ENCODE results near the gene ZNF629. TPM values are rescaled to one million over a fixed set of nuclear protein-coding genes. Genes with fewer than 3 reads are reported as not detected.

Gene ZNF629
- polyA plus RNA-seq, 2 of the 4 experiments (the other 2 are of a cell fraction) = 5.9 to 13.6 TPM

DNA sequence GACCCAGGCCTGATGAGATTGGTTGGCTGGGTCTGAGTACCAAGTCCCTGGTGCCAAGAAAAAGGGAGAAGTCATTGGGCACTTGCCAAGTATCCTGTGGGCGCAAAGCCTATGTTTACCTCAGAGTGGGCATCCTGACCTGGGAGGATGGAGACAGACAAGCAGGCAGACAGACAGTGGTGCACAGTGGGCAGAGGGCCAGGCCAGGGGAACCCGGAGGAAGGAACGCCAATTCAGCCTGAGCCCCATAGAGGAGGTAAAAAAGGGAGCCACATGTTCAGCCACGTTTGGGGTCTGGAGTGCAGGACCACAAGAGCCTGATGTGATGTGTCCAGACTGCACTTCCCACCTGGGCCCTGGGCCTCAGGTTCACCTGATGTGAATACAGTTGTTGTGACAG lies 33.4 kb downstream of the ZNF629 start:
- ATAC-seq (no peak), DNase-seq (ENCODE audit: low read depth in 1 of 2, low spot score in 1 of 2) (no peak), FAIRE-seq (no peak)
- POLR2A ChIA-PET = no interaction called here
- 88% methylated on average over 4 of the region's 4 CpGs for WGBS (ENCODE audit: missing lambda C conversion rate)
- Histone ChIP-seq H3K4me1 (no peaks in the 10 kb centered on the region), H3K27ac (no peak overlapping the region), H3K9me3 (no peaks in the 10 kb centered on the region), H3K4me3 (no peak overlapping the region), H3K4me2 (no peak overlapping the region)
- CTCF ChIA-PET = interaction anchor here (0.6 kb wide), 1 partner anchor 91 kb away, joined by 3 read pairs; no protein-coding TSS in a partner anchor
- TF ChIP-seq NR3C1 (IDR thresholded peaks at IDR 0.05) = no peak

DNA sequence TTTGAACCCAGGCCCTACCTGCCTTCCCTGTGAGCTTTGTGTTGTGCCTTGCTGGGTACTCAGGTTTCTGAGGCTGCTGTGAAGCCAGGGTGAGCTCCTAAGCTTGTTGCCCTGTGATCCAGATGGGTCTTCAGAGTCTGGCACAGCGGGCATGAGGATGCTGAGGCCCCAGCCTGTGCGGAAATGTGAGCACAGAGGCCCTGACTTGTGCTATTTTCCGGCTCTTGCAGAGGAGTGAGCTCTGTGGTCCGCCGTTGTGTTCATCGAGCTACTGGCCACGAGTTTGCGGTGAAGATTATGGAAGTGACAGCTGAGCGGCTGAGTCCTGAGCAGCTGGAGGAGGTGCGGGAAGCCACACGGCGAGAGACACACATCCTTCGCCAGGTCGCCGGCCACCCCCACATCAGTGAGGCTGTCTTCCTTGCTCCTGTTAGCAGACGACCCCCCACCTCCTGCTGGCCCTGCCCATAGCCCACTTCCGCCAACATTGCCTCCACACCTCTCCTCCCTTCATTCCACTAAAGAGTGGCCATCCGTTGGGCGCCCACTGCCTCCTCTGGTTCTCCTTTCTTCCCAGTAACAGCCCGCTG lies 36.0 kb downstream of the ZNF629 start:
- no peak for TF ChIP-seq POLR2A (IDR thresholded peaks at IDR 0.05; ENCODE audit: low read length)
- TF ChIP-seq CHD2 (IDR thresholded peaks at IDR 0.05; ENCODE audit: low read length, partially characterized antibody) = no peak
- no peak for TF ChIP-seq CHD4 (IDR thresholded peaks at IDR 0.05; ENCODE audit: borderline replicate concordance)
- TF ChIP-seq ESRRA (IDR thresholded peaks at IDR 0.05; ENCODE audit: borderline replicate concordance, low read length) = no peak
- no peak for TF ChIP-seq ZNF302 (CRISPR knock-in tag; IDR thresholded peaks at IDR 0.05)
- TF ChIP-seq, protein P1, sequence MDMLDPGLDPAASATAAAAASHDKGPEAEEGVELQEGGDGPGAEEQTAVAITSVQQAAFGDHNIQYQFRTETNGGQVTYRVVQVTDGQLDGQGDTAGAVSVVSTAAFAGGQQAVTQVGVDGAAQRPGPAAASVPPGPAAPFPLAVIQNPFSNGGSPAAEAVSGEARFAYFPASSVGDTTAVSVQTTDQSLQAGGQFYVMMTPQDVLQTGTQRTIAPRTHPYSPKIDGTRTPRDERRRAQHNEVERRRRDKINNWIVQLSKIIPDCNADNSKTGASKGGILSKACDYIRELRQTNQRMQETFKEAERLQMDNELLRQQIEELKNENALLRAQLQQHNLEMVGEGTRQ (IDR thresholded peaks at IDR 0.05) = no peak
- TF ChIP-seq HOXB13 (CRISPR knock-in tag; IDR thresholded peaks at IDR 0.05; ENCODE audit: low read depth) = no peak
- TF ChIP-seq RFX5 (IDR thresholded peaks at IDR 0.05) = no peak
- Histone ChIP-seq H3K27ac (no peak overlapping the region), H3K4me2 (no peak overlapping the region), H3K9me3 (no peaks in the 10 kb centered on the region), H3K4me1 (peaks cover 8% of the 10 kb centered on the region), H3K4me3 (no peak overlapping the region)
- no peak for DNase-seq (ENCODE audit: low read depth in 1 of 2, low spot score in 1 of 2)
- 91% methylated on average over 20 of the region's 20 CpGs for WGBS (ENCODE audit: missing lambda C conversion rate)
- ChIA-PET POLR2A (no interaction called here), CTCF (interaction anchor here (0.6 to 1.4 kb wide), 5 partner anchors 10 to 38 kb away, joined by 3 to 4 read pairs (median 4); partner anchors contain the start of gene CFAP119)
- no peak for ATAC-seq
- FAIRE-seq = no peak

DNA sequence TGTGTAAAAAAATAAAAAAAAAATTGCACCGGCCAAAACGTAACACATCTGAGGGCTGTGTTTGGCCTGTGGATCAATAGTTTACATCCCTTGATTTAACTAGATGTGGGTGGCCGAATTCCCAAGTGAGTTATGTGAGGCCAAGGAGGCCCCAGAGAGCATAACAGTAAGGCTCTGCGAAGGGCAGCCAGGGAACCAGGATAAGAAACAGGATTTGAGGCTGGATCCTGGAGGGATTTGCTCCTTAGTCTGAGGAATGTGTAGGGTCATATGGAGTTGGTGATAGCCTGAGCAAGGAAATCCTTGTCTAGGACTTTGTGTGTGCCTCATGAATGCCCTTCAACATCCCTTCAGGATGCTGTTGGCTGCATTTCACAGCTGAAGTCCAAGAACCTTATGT lies 36.8 kb downstream of the ZNF629 start:
- H3K4me1 ChIP-seq = peaks cover 8% of the 10 kb centered on the region
- DNase-seq (ENCODE audit: low read depth in 1 of 2, low spot score in 1 of 2) = no peak
- H3K27ac ChIP-seq = no peak overlapping the region
- H3K4me2 ChIP-seq = no peak overlapping the region
- TF ChIP-seq HDAC2 (IDR thresholded peaks at IDR 0.05) (no peak), GATA3 (IDR thresholded peaks at IDR 0.05; ENCODE audit: borderline replicate concordance) (no peak), ZC3H11A (IDR thresholded peaks at IDR 0.05) (no peak), TFCP2L1 (CRISPR knock-in tag; IDR thresholded peaks at IDR 0.05) (no peak), MAFK (IDR thresholded peaks at IDR 0.05; ENCODE audit: partially characterized antibody) (no peak), RNF2 (IDR thresholded peaks at IDR 0.05; ENCODE audit: borderline replicate concordance, low read depth) (no peak), CHD2 (IDR thresholded peaks at IDR 0.05; ENCODE audit: low read length, partially characterized antibody) (no peak), ESRRA (IDR thresholded peaks at IDR 0.05; ENCODE audit: borderline replicate concordance, low read length) (no peak), POLR2A (IDR thresholded peaks at IDR 0.05; ENCODE audit: low read length) (no peak)
- TF ChIP-seq, protein P2, sequence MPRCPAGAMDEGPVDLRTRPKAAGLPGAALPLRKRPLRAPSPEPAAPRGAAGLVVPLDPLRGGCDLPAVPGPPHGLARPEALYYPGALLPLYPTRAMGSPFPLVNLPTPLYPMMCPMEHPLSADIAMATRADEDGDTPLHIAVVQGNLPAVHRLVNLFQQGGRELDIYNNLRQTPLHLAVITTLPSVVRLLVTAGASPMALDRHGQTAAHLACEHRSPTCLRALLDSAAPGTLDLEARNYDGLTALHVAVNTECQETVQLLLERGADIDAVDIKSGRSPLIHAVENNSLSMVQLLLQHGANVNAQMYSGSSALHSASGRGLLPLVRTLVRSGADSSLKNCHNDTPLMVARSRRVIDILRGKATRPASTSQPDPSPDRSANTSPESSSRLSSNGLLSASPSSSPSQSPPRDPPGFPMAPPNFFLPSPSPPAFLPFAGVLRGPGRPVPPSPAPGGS (IDR thresholded peaks at IDR 0.05) = no peak
- TF ChIP-seq, protein P3, sequence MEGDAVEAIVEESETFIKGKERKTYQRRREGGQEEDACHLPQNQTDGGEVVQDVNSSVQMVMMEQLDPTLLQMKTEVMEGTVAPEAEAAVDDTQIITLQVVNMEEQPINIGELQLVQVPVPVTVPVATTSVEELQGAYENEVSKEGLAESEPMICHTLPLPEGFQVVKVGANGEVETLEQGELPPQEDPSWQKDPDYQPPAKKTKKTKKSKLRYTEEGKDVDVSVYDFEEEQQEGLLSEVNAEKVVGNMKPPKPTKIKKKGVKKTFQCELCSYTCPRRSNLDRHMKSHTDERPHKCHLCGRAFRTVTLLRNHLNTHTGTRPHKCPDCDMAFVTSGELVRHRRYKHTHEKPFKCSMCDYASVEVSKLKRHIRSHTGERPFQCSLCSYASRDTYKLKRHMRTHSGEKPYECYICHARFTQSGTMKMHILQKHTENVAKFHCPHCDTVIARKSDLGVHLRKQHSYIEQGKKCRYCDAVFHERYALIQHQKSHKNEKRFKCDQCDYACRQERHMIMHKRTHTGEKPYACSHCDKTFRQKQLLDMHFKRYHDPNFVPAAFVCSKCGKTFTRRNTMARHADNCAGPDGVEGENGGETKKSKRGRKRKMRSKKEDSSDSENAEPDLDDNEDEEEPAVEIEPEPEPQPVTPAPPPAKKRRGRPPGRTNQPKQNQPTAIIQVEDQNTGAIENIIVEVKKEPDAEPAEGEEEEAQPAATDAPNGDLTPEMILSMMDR (IDR thresholded peaks at IDR 0.05) = no peak
- ATAC-seq = no peak
- 92% methylated on average over 4 of the region's 4 CpGs for WGBS (ENCODE audit: missing lambda C conversion rate)
- no peak overlapping the region for H3K4me3 ChIP-seq
- CTCF ChIA-PET = interaction anchor here (0.7 to 1.3 kb wide), 3 partner anchors 14 to 32 kb away, joined by 3 to 4 read pairs (median 4); no protein-coding TSS in a partner anchor
- POLR2A ChIA-PET = no interaction called here
- no peaks in the 10 kb centered on the region for H3K9me3 ChIP-seq
- FAIRE-seq = no peak
